HepG2 (cell line): Measurements from ENCODE around the gene ABCA3. TPM values are rescaled to one million over a fixed set of nuclear protein-coding genes. Genes with fewer than 3 reads are reported as not detected.

Experiments used
- ATAC-seq: fragments of 200-7000 bp; cut with Tn5 transposase; 3 replicates; pipeline ENCODE4 v1.9.1; 2020; ENCODE audit warnings: mild to moderate bottlenecking, moderate library complexity
- BruUV-seq: library from RNA; stranded (reverse); fragments of 400-500 nt; replicated peaks from 2 replicates; lab custom pipeline; 2021; lab: Mats Ljungman, UMichigan
- CTCF ChIA-PET: fragments of 300-600 bp; formaldehyde crosslinking; extraction: SDS; loops from one replicate; lab custom pipeline; 2021; ENCODE audit warnings: low total read pairs, inconsistent platforms, low intra/inter-chr PET ratio; lab: Yijun Ruan, JAX
- POLR2A ChIA-PET: fragments of 350-600 bp; sonication (Branson Sonifier 250); formaldehyde crosslinking; loops from one replicate; lab custom pipeline; 2020; ENCODE audit warnings: antibody characterized with exemption, inconsistent platforms; lab: Yijun Ruan, JAX
- DNase-seq: peaks from one replicate; pipeline ENCODE4 v3.0.0-alpha.2; 2015; ENCODE audit warnings: low spot score
- FAIRE-seq: peaks from 3 replicates; lab custom pipeline; 2011; peaks lifted over from hg19 to GRCh38; lab: Jason Lieb, UNC
- H2AFZ ChIP-seq: one replicate; pipeline ENCODE4 v1.6.1; 2011; ENCODE audit warnings: low read length, inconsistent platforms
- H3K27ac ChIP-seq: fragments of 300-600 bp; 3 replicates; pipeline ENCODE4 v1.8.0; 2011; ENCODE audit warnings: mixed run types, mild to moderate bottlenecking, mixed read lengths, low read length, inconsistent platforms; ENCODE audit not compliant: insufficient read depth; ENCODE audit errors: extremely low read length
- H3K27me3 ChIP-seq, 2 experiments: fragments of 200-600 bp in 1 of 2; 2 replicates in 1 of 2; 3 replicates in 1 of 2; pipeline versions ENCODE4 v1.6.0 to v1.8.0; 2011; ENCODE audit warnings: low read length in 2 of 2, mild to moderate bottlenecking in 2 of 2, moderate library complexity in 2 of 2, inconsistent platforms in 1 of 2; ENCODE audit not compliant: insufficient read depth in 2 of 2, control insufficient read depth in 1 of 2
- H3K36me3 ChIP-seq, 2 experiments: fragments of 200-600 bp in 1 of 2; replicated peaks in 1 of 2; 2 replicates in 1 of 2; 3 replicates in 1 of 2; pipeline versions ENCODE4 v1.5.1 to v1.8.0; 2011; ENCODE audit warnings: low read length in 2 of 2, inconsistent platforms in 1 of 2; ENCODE audit not compliant: insufficient read depth in 2 of 2, control insufficient read depth in 1 of 2
- H3K4me1 ChIP-seq: 2 replicates; pipeline ENCODE4 v1.5.1; 2012; ENCODE audit warnings: low read length, inconsistent platforms; ENCODE audit not compliant: insufficient read depth
- H3K4me2 ChIP-seq: 2 replicates; pipeline ENCODE4 v1.6.0; 2011; ENCODE audit warnings: low read depth, low read length, inconsistent platforms
- H3K4me3 ChIP-seq, 3 experiments: fragments of 200-600 bp in 1 of 3; sonication (generic), shearing (Covaris generic) in 1 of 3; replicated peaks in 1 of 3; 2 replicates each; pipeline ENCODE4 v1.5.1; 2011 to 2016; ENCODE audit warnings: low read length in 3 of 3, inconsistent platforms in 2 of 3, low read depth in 2 of 3, mild to moderate bottlenecking in 2 of 3, control low read depth in 1 of 3, mixed read lengths in 1 of 3; ENCODE audit not compliant: insufficient read depth in 1 of 3
- H3K79me2 ChIP-seq: one replicate; pipeline ENCODE4 v1.6.1; 2011; ENCODE audit warnings: low read length, inconsistent platforms; ENCODE audit not compliant: insufficient read depth
- H3K9ac ChIP-seq: 2 replicates; pipeline ENCODE4 v1.6.0; 2011; ENCODE audit warnings: mild to moderate bottlenecking, low read depth, low read length, inconsistent platforms; ENCODE audit not compliant: insufficient read depth
- H3K9me3 ChIP-seq: 2 replicates; pipeline ENCODE4 v1.5.1; 2012; ENCODE audit warnings: mild to moderate bottlenecking, low read length
- H4K20me1 ChIP-seq: 2 replicates; pipeline ENCODE4 v1.6.0; 2011; ENCODE audit warnings: inconsistent platforms, mild to moderate bottlenecking, low read length, moderate library complexity; ENCODE audit not compliant: insufficient read depth
- ARID2 ChIP-seq: sonication (generic); formaldehyde crosslinking; IDR thresholded peaks from 2 replicates; pipeline ENCODE4 v1.8.1; 2022; ENCODE audit warnings: mild to moderate bottlenecking, missing genetic modification reagents, borderline replicate concordance
- IKZF4 ChIP-seq: sonication (generic); formaldehyde crosslinking; IDR thresholded peaks from 2 replicates; pipeline ENCODE4 v1.5.1; 2020; ENCODE audit warnings: borderline replicate concordance, mild to moderate bottlenecking, low read depth, missing genetic modification reagents; ENCODE audit errors: not compliant biosample characterization
- IRF2 ChIP-seq: IDR thresholded peaks from 2 replicates; pipeline ENCODE4 v1.6.1; 2018; ENCODE audit warnings: missing genetic modification reagents, missing compliant biosample characterization
- PHB2 ChIP-seq: fragments of 450-650 bp; IDR thresholded peaks from 2 replicates; pipeline ENCODE4 v1.6.1; 2018; ENCODE audit not compliant: partially characterized antibody
- RBFOX2 ChIP-seq: fragments of 200-400 bp; formaldehyde crosslinking; IDR thresholded peaks from 2 replicates; pipeline ENCODE4 v1.6.1; 2017; ENCODE audit warnings: low read depth, mild to moderate bottlenecking, low read length
- RBM22 ChIP-seq: fragments of 200-400 bp; formaldehyde crosslinking; optimal IDR thresholded peaks from 2 replicates; pipeline ENCODE3; 2017; ENCODE audit warnings: mild to moderate bottlenecking, low read length, moderate library complexity
- ZBTB42 ChIP-seq: sonication (generic); formaldehyde crosslinking; IDR thresholded peaks from 2 replicates; pipeline ENCODE4 v1.5.0; 2020; ENCODE audit warnings: mild to moderate bottlenecking, missing genetic modification reagents
- ZNF512B ChIP-seq: sonication (generic); formaldehyde crosslinking; IDR thresholded peaks from 2 replicates; pipeline ENCODE4 v1.5.1; 2020; ENCODE audit warnings: missing genetic modification reagents, mild to moderate bottlenecking, borderline replicate concordance
- ZNF660 ChIP-seq: sonication (generic); formaldehyde crosslinking; IDR thresholded peaks from 2 replicates; pipeline ENCODE4 v1.5.1; 2020; ENCODE audit warnings: mild to moderate bottlenecking, low read depth, missing genetic modification reagents, borderline replicate concordance
- ZNF782 ChIP-seq: sonication (generic); formaldehyde crosslinking; IDR thresholded peaks from 2 replicates; pipeline ENCODE4 v1.4.0; 2020; ENCODE audit warnings: missing genetic modification reagents, mild to moderate bottlenecking, borderline replicate concordance
- WGBS: methylation state at CpG from one replicate; pipeline ENCODE4 v1.1.6; 2017; ENCODE audit warnings: low lambda C conversion rate; 5-methylcytosine and 5-hydroxymethylcytosine counted together
- in situ Hi-C: cut with HindIII; loops from 2 replicates; pipeline ENCODE4 v1.10.0; 2017; ENCODE audit warnings: low pct_unique_long_range_greater_than_20kb; ENCODE audit not compliant: extremely low pct_ligation_motif_present
- intact Hi-C: fragments of 100-400 bp; cut with micrococcal nuclease; formaldehyde crosslinking; loops from one replicate; pipeline ENCODE4 v1.10.0; 2022; ENCODE audit not compliant: unreplicated experiment
- polyA plus RNA-seq, 8 experiments: library from polyadenylated mRNA; depleted of rRNA in 3 of 8; stranded (reverse) in 7 of 8; unstranded in 1 of 8; fragments of >200 nt; fragmentation: Illumina TruSeq in 4 of 8; extraction: Trizol in 4 of 8; gene quantifications; 2 replicates each; pipeline versions ENCODE4 v1.2.1 to v1.2.3, GENCODE V29; 2011 to 2016; ENCODE audit warnings: low read depth in 4 of 8, missing spikeins in 1 of 8, mixed read lengths in 1 of 8; ENCODE audit not compliant: insufficient read depth in 1 of 8
- total RNA-seq, 5 experiments: library from RNA; depleted of rRNA; stranded (reverse); fragments of >200 nt; fragmentation: Illumina TruSeq; extraction: Trizol; gene quantifications; 2 replicates each; pipeline ENCODE4 v1.2.3, GENCODE V29; 2016; ENCODE audit warnings: low read depth in 1 of 5
- TF ChIP-seq, protein P1 (sequence below): sonication (generic); formaldehyde crosslinking; IDR thresholded peaks from 2 replicates; pipeline ENCODE4 v1.4.0; 2020; ENCODE audit warnings: mild to moderate bottlenecking, low read depth, missing genetic modification reagents
- TF ChIP-seq, protein P2 (sequence below): sonication (generic); formaldehyde crosslinking; conservative IDR thresholded peaks from 2 replicates; pipeline ENCODE4 v1.4.0; 2020; ENCODE audit warnings: missing genetic modification reagents

Gene ABCA3
- total and polyA plus RNA-seq, 2 of the 13 experiments (the other 11 are each of a cell fraction or from before 2014, with no cell fraction given) = 0.60 to 1.5 TPM

DNA sequence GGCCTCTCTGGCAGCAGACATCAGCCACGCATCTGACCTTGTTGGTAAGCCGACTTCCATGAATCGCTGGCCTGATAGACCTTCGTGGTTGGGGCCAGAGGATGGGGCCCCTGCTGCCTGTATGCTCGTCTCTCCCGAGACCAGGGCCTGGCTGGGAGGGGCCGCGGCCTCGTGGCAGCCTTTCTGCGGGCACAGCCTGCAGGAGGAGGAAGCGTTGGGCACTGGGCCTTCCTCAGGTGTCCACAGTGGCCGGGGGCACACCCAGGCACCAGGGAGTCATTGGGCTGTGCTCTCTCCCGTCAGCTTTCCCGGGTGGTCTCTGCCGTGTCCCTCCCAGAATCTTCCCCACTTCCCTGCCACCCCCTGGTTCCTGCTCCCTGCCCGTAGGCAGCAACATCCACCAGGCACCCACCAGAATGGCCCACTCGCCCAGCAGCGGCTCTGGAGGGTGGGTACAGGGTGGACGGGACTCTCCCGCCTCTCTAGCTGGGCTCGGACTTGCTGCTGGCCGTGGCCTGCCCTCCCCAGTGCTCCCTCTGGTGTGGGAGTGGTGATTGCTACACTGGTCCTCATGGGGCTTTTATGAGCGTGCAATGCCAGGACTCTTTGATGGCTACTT, 110.8 kb downstream of the ABCA3 start:
- Histone ChIP-seq H3K9ac (no peak overlapping the region), H3K36me3 (peaks cover 23 to 43% of the 10 kb centered on the region in 2 experiments; a peak in 4 of 5 replicates), H3K27ac (no peak overlapping the region), H3K9me3 (no peaks in the 10 kb centered on the region), H4K20me1 (peaks cover 11% of the 10 kb centered on the region), H2AFZ (no peak overlapping the region), H3K27me3 (no peaks in the 10 kb centered on the region), H3K4me2 (no peak overlapping the region), H3K79me2 (peaks cover 7% of the 10 kb centered on the region), H3K4me3 (no peak overlapping the region), H3K4me1 (peaks cover 24% of the 10 kb centered on the region)
- BruUV-seq = no TSS peak
- DNase-seq (no peak), FAIRE-seq (no peak), ATAC-seq (no peak)
- in situ Hi-C loops = no loop called here
- ChIA-PET CTCF (no interaction called here), POLR2A (no interaction called here)
- intact Hi-C loops = no loop called here
- TF ChIP-seq RBFOX2 (peak; percentile 17; the same call in 1 of the 2 replicates), ZNF782 (CRISPR knock-in tag) (no peak), IKZF4 (CRISPR knock-in tag) (no peak)
- 97% methylated on average over 15 of the region's 23 CpGs for WGBS

GRCh38 chr16:2229091-2229490, 111.4 kb downstream of the ABCA3 start:
- in situ Hi-C loops (no loop called here), intact Hi-C loops (no loop called here)
- H4K20me1 ChIP-seq = peaks cover 11% of the 10 kb centered on the region
- no peak overlapping the region for H3K4me3 ChIP-seq
- peaks cover 12% of the 10 kb centered on the region for H3K79me2 ChIP-seq
- H3K9me3 ChIP-seq = no peaks in the 10 kb centered on the region
- WGBS = 94% methylated on average over 11 of the region's 12 CpGs
- no peak for DNase-seq
- CTCF ChIA-PET = no interaction called here
- H3K27me3 ChIP-seq = no peaks in the 10 kb centered on the region
- no peak for ATAC-seq
- no peak for FAIRE-seq
- BruUV-seq = no TSS peak
- no peak overlapping the region for H3K4me2 ChIP-seq
- H2AFZ ChIP-seq = no peak overlapping the region
- H3K4me1 ChIP-seq = peaks cover 30% of the 10 kb centered on the region
- H3K9ac ChIP-seq = no peak overlapping the region
- peaks cover 23 to 43% of the 10 kb centered on the region in 2 experiments; a peak in 4 of 5 replicates for H3K36me3 ChIP-seq
- POLR2A ChIA-PET = no interaction called here
- H3K27ac ChIP-seq = no peak overlapping the region
- TF ChIP-seq ARID2 (no peak), ZBTB42 (CRISPR knock-in tag) (no peak), RBM22 (no peak), PHB2 (no peak), ZNF660 (CRISPR knock-in tag) (no peak), ZNF512B (CRISPR knock-in tag) (no peak), IRF2 (CRISPR knock-in tag) (no peak)
- TF ChIP-seq, protein P1, sequence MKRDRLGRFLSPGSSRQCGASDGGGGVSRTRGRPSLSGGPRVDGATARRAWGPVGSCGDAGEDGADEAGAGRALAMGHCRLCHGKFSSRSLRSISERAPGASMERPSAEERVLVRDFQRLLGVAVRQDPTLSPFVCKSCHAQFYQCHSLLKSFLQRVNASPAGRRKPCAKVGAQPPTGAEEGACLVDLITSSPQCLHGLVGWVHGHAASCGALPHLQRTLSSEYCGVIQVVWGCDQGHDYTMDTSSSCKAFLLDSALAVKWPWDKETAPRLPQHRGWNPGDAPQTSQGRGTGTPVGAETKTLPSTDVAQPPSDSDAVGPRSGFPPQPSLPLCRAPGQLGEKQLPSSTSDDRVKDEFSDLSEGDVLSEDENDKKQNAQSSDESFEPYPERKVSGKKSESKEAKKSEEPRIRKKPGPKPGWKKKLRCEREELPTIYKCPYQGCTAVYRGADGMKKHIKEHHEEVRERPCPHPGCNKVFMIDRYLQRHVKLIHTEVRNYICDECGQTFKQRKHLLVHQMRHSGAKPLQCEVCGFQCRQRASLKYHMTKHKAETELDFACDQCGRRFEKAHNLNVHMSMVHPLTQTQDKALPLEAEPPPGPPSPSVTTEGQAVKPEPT (CRISPR knock-in tag) = no peak
- TF ChIP-seq, protein P2, sequence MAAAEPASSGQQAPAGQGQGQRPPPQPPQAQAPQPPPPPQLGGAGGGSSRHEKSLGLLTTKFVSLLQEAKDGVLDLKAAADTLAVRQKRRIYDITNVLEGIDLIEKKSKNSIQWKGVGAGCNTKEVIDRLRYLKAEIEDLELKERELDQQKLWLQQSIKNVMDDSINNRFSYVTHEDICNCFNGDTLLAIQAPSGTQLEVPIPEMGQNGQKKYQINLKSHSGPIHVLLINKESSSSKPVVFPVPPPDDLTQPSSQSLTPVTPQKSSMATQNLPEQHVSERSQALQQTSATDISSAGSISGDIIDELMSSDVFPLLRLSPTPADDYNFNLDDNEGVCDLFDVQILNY = no peak
